ENCODE results near the gene RHEB. TPM values are rescaled to one million over a fixed set of nuclear protein-coding genes. Genes with fewer than 3 reads are reported as not detected.

RHEB gene
- total and polyA plus RNA-seq, 2 donors (not counting 1 experiment from before 2014, with no cell fraction given), result 9.3 to 40.3 TPM

GRCh38 chr7:151540146-151540545 lies 20.5 kb upstream of the RHEB start:
- TF ChIP-seq CTCF (IDR thresholded peaks at IDR 0.05) (no peak), EZH2 (IDR thresholded peaks at IDR 0.05; ENCODE audit: borderline replicate concordance, insufficient read depth, low read depth, low read length, poor library complexity, severe bottlenecking) (no peak)
- 85% methylated on average over 4 of the region's 4 CpGs for WGBS (ENCODE audit: insufficient coverage)
- ChIA-PET POLR2A (no interaction called here), CTCF (no interaction called here)
- Histone ChIP-seq H3K36me3 (replicated peaks in 1 of 2; ENCODE audit: control extremely low read depth in 1 of 2, control insufficient read depth in 1 of 2, extremely low read depth in 1 of 2, insufficient read depth in 2 of 2, low read length in 1 of 2) (no peaks in the 10 kb centered on the region), H4K20me1 (ENCODE audit: control insufficient read depth, insufficient read depth, low read length, poor library complexity, severe bottlenecking) (no peaks in the 10 kb centered on the region), H2AFZ (ENCODE audit: insufficient read depth, low read depth, low read length, poor library complexity, severe bottlenecking) (no peak overlapping the region), H3K9me3 (ENCODE audit: control extremely low read depth in 1 of 3, control insufficient read depth in 2 of 3, insufficient read depth in 1 of 3, low read length in 2 of 3) (peaks cover 0 to 9% (median 5%) of the 10 kb centered on the region in 3 donors), H3K4me2 (replicated peaks; ENCODE audit: low read depth, low read length, poor library complexity, severe bottlenecking) (no peak overlapping the region), H3K27me3 (replicated peaks in 1 of 4; ENCODE audit: control extremely low read depth in 1 of 4, control insufficient read depth in 3 of 4, insufficient read depth in 4 of 4, low read length in 3 of 4) (peaks cover 0 to 16% (median 4%) of the 10 kb centered on the region in 4 experiments), H3K4me1 (ENCODE audit: control insufficient read depth in 2 of 2, insufficient read depth in 2 of 2, low read length in 2 of 2) (no peaks in the 10 kb centered on the region), H3K79me2 (ENCODE audit: control insufficient read depth, insufficient read depth, low read length) (no peaks in the 10 kb centered on the region), H3K9ac (ENCODE audit: low read length) (no peak overlapping the region), H3K4me3 (ENCODE audit: control extremely low read depth in 1 of 5, extremely low read depth in 1 of 5, insufficient read depth in 1 of 5, low read depth in 2 of 5, low read length in 4 of 5) (no peak overlapping the region), H3K27ac (ENCODE audit: low read length in 2 of 2) (no peak overlapping the region)
- intact Hi-C loops (cut with micrococcal nuclease), result no loop called here
- ATAC-seq (ENCODE audit: low read depth), result no peak
- peaks cover 47% of the 10 kb centered on the region for H3K27me3 Mint-ChIP-seq
- peaks cover 6% of the 10 kb centered on the region for H3K9me3 Mint-ChIP-seq (ENCODE audit: insufficient read depth)
- H3K4me3 Mint-ChIP-seq, result no peak overlapping the region
- no peak overlapping the region for H3K27ac Mint-ChIP-seq
- DNase-seq, result no peak
- H3K4me1 Mint-ChIP-seq, result no peaks in the 10 kb centered on the region

GRCh38 chr7:151539088-151539671 lies 19.5 kb upstream of the RHEB start:
- Histone ChIP-seq H3K9ac (ENCODE audit: low read length) (no peak overlapping the region), H3K27ac (ENCODE audit: low read length in 2 of 2) (no peak overlapping the region), H3K27me3 (replicated peaks in 1 of 4; ENCODE audit: control extremely low read depth in 1 of 4, control insufficient read depth in 3 of 4, insufficient read depth in 4 of 4, low read length in 3 of 4) (peaks cover 0 to 16% (median 4%) of the 10 kb centered on the region in 4 experiments), H3K36me3 (replicated peaks in 1 of 2; ENCODE audit: control extremely low read depth in 1 of 2, control insufficient read depth in 1 of 2, extremely low read depth in 1 of 2, insufficient read depth in 2 of 2, low read length in 1 of 2) (no peaks in the 10 kb centered on the region), H3K79me2 (ENCODE audit: control insufficient read depth, insufficient read depth, low read length) (no peaks in the 10 kb centered on the region), H3K9me3 (ENCODE audit: control extremely low read depth in 1 of 3, control insufficient read depth in 2 of 3, insufficient read depth in 1 of 3, low read length in 2 of 3) (peaks cover 0 to 9% (median 5%) of the 10 kb centered on the region in 3 donors), H3K4me3 (ENCODE audit: control extremely low read depth in 1 of 5, extremely low read depth in 1 of 5, insufficient read depth in 1 of 5, low read depth in 2 of 5, low read length in 4 of 5) (no peak overlapping the region), H3K4me1 (ENCODE audit: control insufficient read depth in 2 of 2, insufficient read depth in 2 of 2, low read length in 2 of 2) (no peaks in the 10 kb centered on the region), H4K20me1 (ENCODE audit: control insufficient read depth, insufficient read depth, low read length, poor library complexity, severe bottlenecking) (no peaks in the 10 kb centered on the region), H3K4me2 (replicated peaks; ENCODE audit: low read depth, low read length, poor library complexity, severe bottlenecking) (no peak overlapping the region), H2AFZ (ENCODE audit: insufficient read depth, low read depth, low read length, poor library complexity, severe bottlenecking) (no peak overlapping the region)
- no peak for TF ChIP-seq CTCF (IDR thresholded peaks at IDR 0.05)
- no peak for TF ChIP-seq EZH2 (IDR thresholded peaks at IDR 0.05; ENCODE audit: borderline replicate concordance, insufficient read depth, low read depth, low read length, poor library complexity, severe bottlenecking)
- ATAC-seq (ENCODE audit: low read depth) (no peak), DNase-seq (no peak)
- ChIA-PET POLR2A (no interaction called here), CTCF (interaction anchor here (0.6 kb wide), 1 partner anchor 80 kb away, joined by 3 read pairs; no protein-coding TSS in a partner anchor)
- no peak overlapping the region for H3K27ac Mint-ChIP-seq
- H3K9me3 Mint-ChIP-seq (ENCODE audit: insufficient read depth), result peaks cover 6% of the 10 kb centered on the region
- H3K27me3 Mint-ChIP-seq, result peaks cover 42% of the 10 kb centered on the region
- intact Hi-C loops (cut with micrococcal nuclease), result no loop called here
- 89% methylated on average over 9 of the region's 9 CpGs for WGBS (ENCODE audit: insufficient coverage)
- no peaks in the 10 kb centered on the region for H3K4me1 Mint-ChIP-seq
- no peak overlapping the region for H3K4me3 Mint-ChIP-seq
